GM18498 (cell line): ENCODE measurements around the gene PDYN.

Experiments
- ATAC-seq: cut with Tn5 transposase; IDR thresholded peaks from one replicate; pipeline ENCODE4 v1.9.1; 2021; ENCODE audit warnings: mild to moderate bottlenecking, moderate library complexity; ENCODE audit not compliant: unreplicated experiment

The PDYN gene

DNA sequence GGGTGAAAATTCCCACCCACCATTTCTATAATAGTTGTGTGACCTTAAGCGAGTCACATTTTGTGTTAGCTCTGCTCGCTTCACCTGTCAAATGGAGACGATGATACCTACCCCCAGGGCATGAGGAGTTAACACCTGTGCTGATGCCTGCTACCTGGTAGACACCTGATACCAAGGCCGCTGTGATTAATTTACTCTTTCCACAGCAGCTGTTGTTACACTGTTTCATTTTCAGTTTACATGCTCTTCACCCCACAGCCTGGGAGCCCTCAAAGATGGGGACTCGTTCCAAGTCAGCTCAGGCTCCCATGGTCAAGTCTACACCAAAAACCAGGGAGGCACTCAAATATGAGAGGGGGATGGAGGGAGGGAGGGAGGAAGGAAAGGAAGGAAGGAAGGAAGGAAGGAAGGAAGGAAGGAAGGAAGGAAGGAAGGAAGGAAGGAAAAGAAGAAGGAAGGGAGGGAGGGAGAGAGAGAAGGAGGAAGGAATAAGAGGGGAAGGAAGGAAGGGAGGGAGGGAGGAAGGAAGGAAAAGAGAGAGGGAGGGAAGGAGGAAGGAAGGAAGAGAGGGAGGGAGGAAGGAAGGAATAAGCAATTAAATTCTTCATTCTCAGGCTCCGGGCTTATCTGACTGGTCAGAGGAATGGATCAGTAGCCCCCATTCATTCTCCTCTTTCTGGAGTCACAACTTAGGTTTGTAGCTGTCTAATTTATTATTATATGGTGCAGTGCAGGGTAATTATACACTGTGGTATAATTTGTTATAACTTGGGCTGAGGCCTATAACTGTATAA, 40.9 kb downstream of the PDYN start:
- ATAC-seq: no peak

DNA sequence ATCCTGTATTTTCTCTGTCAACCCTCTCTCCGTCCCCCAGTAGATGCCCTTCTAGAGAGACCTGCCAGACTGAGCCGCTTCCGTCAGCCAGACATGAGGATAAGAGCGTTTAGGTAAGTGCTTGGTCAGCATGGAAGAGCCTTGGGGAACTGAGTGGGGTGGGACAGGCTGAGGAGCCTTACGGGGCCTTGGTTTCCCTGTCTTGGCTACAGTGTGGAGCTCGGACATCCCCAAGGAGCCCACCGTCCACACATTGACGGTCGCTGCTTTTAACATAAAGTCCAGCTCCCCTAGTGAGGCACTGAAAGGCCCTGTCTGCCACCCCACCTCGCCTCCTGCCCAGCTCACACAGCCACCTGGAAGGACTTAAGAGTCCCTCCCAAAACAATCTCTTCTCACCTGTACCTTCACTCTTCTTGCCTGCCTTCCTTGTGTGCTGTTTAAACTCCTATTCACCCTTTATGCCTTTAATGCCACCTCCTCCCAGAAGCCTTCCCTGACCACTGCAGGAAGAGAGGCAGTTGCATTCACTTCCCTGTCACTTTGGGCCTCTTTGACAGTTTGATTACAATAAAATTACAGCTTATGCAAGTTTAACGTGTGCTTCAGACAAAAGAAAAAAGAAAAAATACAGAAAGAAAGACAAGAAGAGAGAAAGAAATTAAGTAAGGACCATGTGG, 42.3 kb downstream of the PDYN start:
- no peak for ATAC-seq

DNA sequence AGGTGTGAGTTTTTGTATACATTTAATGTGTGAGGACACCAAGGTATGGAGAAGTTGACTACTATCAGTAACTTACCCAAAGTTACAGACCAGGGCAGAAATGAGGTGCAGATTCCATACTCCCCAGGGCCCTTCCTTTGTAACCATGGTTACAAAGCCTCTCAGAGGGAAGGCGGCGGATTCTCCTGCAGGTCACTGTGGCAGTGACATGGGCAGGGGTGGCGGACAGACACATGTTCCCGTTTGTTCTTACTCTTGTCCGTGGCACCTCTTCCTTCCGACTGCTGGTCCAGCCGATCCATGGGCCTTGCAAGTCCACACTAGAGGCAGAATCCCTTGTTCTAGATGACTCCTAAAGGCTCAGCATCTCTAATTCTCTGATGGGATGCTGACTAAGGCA, 43.0 kb downstream of the PDYN start:
- no peak for ATAC-seq

DNA sequence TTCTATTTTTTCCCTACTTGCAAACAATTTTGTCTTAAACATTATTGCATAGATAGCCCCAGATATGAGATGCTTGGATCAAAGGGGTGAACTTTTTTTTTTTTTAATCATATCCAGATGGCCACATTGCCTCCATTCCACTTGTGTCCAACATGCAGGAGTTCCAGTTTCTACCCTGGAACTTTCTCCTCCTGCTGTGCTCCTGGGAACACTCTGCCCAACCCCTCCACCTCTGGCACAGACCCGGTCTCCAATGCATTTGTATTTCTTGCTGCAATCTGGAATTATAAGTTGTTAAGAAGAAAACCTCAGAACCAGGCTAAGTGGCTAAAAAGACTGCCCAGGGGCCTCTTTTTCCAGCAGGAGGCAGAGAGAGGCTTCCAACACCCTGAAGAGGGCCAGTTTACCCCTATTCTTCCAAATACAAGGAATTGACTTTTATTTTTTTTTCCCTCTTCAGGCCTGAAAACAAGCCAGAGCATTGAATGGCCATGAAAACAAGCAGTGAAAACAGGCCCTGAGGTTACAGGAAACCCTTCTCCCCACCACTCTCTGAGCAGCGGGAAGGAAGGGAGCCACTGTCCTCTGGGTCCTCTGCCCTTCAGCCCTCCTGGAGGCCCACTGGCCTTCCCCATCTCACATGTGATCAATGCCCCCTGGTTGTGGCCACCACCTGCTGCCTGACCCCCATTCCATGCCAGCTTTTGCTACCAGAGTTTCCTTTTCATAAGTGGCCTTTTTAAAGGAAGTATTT, 44.3 kb downstream of the PDYN start:
- no peak for ATAC-seq

DNA sequence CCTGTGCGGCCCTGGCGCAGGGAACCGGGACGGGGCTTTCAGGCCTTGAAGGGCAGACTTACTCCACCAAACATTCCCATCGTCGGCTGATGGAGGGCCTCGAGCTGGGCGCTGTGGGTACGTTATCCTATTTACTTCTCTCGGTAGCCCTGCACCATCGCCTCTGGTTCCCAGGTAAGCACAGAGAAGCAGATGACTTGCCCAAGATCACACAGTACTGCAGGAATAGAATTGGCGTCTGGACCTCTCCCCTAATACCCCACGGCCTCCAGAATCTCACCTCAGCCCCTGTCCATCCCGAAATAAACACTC, 46.4 kb downstream of the PDYN start:
- ATAC-seq: no peak

DNA sequence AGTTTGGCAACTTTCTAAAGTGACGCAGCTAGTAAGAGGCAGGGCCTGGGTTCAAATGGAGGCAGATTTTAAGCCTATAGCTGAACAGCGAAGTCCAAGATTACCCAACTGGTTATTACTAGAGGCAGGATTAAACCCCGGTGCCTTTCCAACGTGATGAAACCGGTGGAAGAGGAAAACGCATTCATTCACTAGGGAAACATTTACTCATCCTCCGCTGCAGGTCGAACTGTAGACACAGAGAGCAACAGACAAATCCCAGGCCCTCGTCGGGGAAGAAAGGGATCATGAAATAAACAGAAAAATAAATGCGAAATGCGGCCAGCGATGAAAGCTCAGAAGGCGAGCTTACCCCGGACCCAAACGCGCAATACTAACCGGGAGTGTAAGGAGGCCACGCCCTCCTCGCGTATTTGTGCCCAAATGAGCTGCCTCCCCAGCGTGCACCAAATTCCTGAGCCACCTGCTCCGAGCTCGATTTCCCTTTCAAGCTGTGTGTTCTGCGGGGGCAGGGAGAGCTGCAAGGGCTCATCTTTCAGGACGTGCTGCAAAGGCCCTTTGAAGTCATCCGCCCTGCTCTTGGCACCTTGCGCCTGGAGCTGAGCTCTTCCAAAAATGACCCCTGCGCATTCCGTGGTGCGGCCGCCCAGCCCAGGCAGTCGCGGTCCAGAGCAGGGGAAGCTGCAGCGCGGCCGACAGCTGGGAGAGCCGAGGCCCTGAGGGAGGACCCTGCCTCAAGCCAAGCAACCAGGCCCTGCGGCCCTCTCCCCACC, 46.9 kb downstream of the PDYN start:
- no peak for ATAC-seq

DNA sequence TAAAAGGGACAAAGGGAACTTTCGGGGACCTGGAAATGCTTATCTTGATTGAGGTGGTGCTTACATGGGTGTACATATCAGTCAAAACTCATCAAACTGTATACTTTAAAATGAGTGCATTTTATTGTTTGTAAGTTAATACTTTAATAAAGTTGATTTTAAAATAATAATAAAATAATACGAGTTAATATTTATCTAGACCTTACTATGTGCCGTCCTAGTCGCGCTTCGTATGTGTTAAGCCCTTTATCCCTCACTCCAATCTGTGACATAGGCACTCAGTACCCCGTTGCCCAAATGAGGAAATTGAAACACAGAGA, 47.5 kb downstream of the PDYN start:
- no peak for ATAC-seq

DNA sequence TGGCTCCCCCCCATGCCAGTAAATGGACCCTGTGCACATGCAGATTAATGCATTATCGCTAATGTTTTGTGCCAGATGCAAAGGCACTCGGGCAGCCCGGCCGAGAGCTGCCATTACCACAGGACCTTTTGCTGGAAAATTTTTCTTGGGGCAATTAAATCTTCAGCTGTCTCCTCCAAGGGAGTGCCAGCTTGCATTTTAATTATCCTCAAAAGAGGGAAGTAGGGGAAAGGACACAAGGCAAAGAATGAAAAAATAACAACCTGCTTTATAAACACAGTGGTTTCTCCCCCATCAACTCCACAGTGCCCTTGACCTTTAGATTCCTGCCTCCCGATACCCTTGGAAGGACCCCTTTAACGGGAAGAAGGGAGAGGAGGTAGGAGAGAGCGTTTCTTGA, 48.2 kb downstream of the PDYN start:
- ATAC-seq: no peak

DNA sequence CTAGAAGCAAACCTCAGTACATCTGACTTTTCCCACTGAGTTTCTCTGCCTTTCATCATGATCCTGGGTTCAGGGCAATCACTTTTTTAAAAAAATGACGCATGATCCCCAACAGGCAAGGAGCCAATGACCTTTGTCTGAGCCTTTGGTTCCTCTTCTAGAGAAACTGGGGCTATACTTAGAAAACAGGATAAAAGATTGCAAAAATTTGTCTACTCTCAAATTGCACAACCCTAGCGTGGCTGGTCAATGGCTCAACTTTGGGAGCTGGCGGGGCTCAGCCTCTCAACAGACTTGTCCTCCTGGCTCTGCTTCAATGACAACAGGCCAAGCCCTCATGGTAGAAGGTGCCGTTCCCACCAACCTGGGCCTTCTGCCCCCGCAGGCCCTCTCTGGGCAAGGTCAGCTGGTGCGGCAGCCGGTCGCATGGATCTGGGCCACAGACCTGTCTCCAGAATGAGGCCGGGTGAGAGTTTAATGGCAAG, 48.7 kb downstream of the PDYN start:
- no peak for ATAC-seq

DNA sequence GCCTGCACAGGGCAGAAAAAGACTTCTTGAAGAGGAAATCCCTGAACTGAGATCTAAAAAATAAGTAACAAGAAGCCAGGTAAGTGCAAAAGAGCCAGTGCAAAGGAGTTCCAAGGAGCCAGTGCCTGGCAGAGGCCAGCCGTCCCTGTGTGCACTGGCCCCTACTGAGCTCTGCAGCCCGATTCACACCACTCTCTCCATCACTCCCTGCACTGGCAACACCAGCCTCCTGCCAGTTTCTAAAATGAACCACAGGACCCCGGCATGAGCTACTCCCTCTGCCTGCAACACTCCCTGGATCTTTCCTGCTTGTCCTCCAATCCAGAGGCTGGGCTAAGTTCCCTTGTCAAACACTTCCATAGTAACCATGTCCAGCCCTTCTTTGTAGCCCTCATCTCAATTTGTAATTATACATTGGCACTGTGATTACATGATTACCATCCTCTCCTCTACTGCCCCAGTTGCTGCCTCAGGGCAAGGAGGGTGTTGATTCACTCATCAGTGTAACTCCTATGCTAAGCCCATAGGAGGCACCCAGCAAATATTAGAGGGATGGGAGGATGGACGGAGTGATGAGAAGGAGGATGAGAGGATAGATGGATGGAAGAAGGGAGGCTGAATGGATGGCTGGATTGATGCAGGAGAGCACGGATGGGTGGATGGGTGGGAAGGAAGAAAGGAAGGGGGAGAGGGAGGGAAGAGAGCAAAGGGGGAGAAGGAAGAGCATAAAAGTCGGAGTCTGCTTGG, 49.3 kb downstream of the PDYN start:
- ATAC-seq: no peak

DNA sequence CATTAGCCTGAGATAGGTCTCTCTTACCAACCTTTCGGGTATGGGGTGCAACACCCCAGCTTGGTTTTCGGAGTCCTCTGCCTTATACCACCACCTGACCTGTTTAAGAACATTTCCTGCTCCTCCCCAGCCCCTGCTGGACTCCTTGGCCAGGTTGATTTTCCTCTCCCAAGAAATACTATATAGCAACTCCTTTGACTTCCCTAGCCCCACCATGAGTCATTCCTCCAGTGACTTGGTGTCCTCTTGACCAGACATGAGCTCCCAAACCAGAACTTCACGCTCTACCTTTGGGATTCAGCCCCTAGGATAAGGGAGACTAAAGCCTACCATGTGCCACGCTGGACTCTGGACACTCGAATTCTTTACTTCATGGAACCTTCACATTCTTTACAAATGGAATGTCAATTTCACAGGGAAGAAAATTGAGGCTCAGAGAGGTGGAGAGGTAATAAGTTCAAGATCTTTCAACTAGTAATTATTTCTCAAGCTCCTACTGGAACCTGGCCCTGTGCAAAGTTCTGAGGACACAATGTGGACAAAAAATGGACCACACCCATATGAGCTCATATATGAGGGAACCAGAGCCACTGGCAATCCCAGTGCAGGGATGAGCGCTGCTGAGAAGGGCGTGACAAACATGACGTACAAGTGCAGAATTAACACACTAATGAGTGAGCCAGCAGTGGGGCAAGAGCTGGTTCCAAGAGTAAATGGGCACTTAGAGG, 50.4 kb downstream of the PDYN start:
- ATAC-seq: no peak

DNA sequence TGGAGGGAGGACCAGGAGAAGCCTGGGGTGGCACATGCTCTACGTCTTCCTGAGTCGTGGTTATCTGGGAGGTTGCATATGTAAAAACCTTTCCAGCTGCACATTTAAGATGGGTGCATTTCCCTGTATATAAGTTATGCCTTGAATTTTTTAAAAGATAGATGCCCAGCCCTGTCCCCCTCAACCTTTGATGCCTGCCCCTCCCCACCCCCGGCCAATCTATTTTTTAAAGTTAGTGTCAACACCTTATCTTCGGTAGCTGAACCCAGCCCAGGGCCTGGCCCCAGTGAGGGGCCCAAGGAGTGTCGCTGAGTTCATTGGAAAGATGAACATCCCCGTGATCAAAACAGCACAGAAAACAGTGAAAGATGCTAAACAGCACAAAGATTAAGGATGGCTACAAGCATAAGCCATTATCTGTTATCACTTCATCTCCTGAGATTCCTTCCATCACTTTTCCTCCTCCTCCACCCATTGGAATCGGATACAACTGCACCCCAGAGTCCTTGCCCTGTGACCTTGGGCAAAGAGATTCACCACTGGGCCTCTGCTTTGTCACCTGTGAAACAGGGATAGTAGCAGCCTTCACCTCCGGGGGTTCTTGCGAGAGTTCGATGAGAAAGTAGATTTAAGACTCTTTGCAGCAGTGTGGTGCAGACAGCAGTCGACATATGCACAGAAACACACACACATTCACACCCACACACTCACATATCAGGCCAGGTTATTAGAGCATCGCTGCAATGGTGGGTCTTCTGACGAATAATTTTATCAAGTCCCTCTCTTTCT, 51.2 kb downstream of the PDYN start:
- no peak for ATAC-seq

DNA sequence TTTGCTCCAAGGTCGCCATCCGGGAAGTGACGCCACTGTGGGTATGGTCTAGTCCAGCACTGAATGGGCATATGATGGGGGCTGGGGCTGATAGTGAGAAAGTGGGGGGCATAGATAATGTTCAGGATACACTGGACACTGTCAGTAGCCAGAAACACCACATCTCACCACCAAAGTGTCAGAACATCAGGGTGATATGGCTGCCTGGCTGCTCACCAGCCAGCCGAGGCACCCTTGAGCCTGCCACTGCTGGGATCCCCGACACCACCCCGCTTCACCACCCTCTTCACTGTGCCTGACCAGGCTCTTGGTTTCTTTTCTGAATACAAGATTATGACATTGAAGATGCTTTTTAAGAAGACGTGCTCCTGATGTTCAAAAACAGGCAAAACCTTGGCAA, 51.8 kb downstream of the PDYN start:
- ATAC-seq: no peak

DNA sequence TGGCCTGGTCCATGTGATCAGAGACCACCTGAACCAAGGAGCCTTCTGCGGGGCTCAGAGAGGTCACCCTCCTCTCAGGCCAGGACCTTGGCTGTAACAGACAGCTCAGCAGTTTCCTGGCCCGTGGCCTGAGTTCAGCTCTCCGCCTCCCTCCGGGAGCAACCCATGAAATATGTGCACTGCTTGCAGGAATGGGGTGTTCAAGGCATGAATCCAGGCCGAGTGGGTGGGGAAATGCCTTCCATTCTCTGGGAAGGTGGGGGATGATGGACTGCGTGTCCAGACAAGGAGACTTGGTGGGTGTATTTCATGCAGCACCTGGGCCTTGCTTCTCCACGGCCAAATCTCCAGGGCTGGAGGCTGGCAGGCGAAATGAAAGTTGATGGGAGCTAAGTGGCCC, 52.6 kb downstream of the PDYN start:
- no peak for ATAC-seq

DNA sequence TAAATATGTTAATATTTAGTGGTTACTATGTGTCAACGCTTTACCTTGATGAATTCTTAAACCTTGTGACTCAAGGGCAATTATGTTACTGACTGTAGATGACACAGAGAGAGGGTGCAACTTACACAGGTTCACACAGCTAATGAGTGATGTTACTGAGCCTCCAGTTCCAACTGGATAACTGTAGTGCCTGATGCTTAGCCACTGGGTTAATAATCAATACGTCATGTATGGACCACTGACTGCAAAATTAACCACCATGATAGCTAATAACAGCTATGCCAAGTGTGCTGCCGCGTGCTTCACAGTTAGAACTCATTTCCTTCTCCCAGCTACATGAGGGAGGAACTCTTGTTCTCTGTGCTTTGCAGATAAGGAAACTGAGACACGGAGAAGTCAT, 53.3 kb downstream of the PDYN start:
- ATAC-seq: no peak

DNA sequence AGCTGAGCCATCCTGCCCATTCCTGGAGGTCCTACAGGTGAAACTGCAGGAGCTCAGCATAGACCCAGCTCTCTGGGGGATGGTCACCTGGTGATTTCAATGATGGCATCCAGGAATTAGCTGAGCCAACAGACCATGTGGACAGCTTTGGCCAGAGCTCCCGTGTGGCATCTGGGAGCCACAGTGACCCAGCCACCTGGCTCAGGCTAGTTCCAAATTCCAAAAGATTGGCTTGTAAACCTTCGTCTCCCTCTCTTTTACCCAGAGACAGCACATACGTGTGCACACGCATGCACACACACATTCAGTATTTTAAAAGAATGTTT, 54.6 kb downstream of the PDYN start:
- no peak for ATAC-seq

DNA sequence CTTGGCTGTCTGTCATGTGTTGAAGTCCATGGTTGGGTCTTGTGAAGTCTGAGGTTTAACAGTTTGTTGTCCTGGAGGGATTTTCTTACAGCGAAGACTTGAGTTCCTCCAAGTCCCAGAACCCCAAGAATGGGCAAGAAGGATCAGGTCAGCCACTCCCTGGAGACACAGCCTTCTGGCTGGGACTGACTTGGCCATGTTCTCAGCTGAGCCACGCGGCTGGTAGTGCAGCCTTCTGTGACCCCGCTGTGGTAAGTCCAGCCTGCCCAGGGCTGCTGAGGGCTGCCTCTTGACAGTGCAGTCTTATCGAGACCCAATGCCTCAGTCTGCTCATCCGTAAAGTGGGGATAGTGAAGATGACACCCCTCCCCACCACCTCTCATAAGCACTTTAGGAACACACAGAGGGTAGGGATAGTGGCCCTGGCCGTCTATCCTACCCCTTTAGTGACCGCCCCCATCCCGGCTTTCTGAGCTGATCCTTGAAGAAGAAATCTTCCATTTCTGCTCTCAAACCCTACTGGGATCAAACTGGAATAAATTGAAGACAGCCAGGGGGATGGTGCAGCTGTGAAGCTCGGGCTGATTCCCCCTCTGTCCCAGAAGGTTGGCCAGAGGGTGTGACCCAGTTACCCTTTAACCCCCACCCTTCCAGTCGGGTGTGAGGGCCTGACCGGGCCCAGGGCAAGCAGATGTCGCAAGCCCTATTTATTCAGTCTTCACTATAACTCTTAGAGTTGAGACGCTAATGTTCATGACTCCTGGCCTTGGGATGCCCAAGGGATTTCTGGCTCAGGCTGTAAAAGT, 55.2 kb downstream of the PDYN start:
- no peak for ATAC-seq

DNA sequence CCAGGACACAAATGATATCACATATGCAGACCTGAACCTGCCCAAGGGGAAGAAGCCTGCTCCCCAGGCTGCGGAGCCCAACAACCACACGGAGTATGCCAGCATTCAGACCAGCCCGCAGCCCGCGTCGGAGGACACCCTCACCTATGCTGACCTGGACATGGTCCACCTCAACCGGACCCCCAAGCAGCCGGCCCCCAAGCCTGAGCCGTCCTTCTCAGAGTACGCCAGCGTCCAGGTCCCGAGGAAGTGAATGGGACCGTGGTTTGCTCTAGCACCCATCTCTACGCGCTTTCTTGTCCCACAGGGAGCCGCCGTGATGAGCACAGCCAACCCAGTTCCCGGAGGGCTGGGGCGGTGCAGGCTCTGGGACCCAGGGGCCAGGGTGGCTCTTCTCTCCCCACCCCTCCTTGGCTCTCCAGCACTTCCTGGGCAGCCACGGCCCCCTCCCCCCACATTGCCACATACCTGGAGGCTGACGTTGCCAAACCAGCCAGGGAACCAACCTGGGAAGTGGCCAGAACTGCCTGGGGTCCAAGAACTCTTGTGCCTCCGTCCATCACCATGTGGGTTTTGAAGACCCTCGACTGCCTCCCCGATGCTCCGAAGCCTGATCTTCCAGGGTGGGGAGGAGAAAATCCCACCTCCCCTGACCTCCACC, 56.4 kb downstream of the PDYN start:
- ATAC-seq: no peak
